HUES48 (cell line): ENCODE data around the gene TBC1D22B.
"Not testable (repeated sequence)": the region's sequence is repeated elsewhere in the genome, so short reads cannot be mapped to it uniquely, and the experiment has no call there.

ENCODE experiments used
- H3K27ac ChIP-seq: one replicate; pipeline ENCODE4 v1.7.0; 2013; ENCODE audit warnings: low read depth, low read length, inconsistent platforms
- H3K27me3 ChIP-seq: 2 replicates; pipeline ENCODE4 v1.6.1; 2013; ENCODE audit warnings: mild to moderate bottlenecking, low read length; ENCODE audit not compliant: control insufficient read depth, insufficient read depth
- H3K36me3 ChIP-seq: 2 replicates; pipeline ENCODE4 v1.6.1; 2013; ENCODE audit warnings: low read length; ENCODE audit not compliant: control insufficient read depth, insufficient read depth
- H3K4me1 ChIP-seq: 2 replicates; pipeline ENCODE4 v1.6.1; 2013; ENCODE audit warnings: mild to moderate bottlenecking, low read length; ENCODE audit not compliant: control insufficient read depth, insufficient read depth
- H3K4me3 ChIP-seq: 2 replicates; pipeline ENCODE4 v1.5.1; 2013; ENCODE audit warnings: mild to moderate bottlenecking, low read depth, low read length
- H3K9ac ChIP-seq: 2 replicates; pipeline ENCODE4 v1.6.1; 2013; ENCODE audit warnings: mild to moderate bottlenecking, low read depth, low read length, moderate library complexity
- H3K9me3 ChIP-seq: 2 replicates; pipeline ENCODE4 v1.6.1; 2013; ENCODE audit warnings: low read length; ENCODE audit not compliant: control insufficient read depth, insufficient read depth

Gene TBC1D22B

GRCh38 chr6:37304766-37305165 lies 47.2 kb downstream of the TBC1D22B start:
- Histone ChIP-seq H3K27ac (no peak overlapping the region), H3K27me3 (no peaks in the 10 kb centered on the region), H3K4me1 (no peaks in the 10 kb centered on the region), H3K9ac (no peak overlapping the region), H3K9me3 (no peaks in the 10 kb centered on the region), H3K36me3 (peaks cover 43% of the 10 kb centered on the region), H3K4me3 (no peak overlapping the region)

DNA sequence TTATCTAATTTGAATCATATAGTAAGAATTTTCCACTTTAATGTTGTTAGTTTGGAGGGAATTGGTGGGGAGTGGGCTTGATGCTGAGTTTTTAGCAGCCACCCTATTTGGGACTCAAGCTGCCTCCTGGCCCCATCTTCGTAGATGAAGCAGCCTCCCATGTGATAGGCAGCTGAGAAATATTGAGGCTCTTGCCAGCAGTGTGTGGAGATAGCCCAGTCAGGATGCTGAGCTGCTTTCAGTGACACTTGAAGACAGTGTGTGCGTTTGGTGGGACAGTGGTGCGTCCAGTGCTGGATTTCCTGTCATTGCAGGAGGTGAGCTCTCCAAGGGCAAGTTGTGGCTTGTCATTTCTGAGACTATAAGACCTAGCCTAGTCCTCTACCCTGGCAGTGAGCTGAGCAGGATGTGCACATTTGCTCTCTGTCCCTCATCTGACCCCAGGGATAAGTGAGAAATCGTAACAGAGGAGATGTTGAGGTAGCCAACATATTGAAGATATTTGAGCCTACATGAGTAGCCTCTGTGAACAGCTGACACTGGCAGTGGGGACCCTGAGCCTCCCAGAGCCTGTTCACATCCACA lies 48.4 kb downstream of the TBC1D22B start:
- Histone ChIP-seq H3K9me3 (no peaks in the 10 kb centered on the region), H3K27ac (no peak overlapping the region), H3K9ac (no peak overlapping the region), H3K36me3 (peaks cover 43% of the 10 kb centered on the region), H3K4me3 (no peak overlapping the region), H3K27me3 (no peaks in the 10 kb centered on the region), H3K4me1 (no peaks in the 10 kb centered on the region)

- Histone ChIP-seq H3K9ac (no peak overlapping the region), H3K9me3 (no peaks in the 10 kb centered on the region), H3K36me3 (peaks cover 36% of the 10 kb centered on the region), H3K27me3 (no peaks in the 10 kb centered on the region), H3K27ac (no peak overlapping the region), H3K4me3 (no peak overlapping the region), H3K4me1 (no peaks in the 10 kb centered on the region)
These were observed 49.2 kb downstream of the TBC1D22B start for GRCh38 chr6:37306624-37307222.

DNA sequence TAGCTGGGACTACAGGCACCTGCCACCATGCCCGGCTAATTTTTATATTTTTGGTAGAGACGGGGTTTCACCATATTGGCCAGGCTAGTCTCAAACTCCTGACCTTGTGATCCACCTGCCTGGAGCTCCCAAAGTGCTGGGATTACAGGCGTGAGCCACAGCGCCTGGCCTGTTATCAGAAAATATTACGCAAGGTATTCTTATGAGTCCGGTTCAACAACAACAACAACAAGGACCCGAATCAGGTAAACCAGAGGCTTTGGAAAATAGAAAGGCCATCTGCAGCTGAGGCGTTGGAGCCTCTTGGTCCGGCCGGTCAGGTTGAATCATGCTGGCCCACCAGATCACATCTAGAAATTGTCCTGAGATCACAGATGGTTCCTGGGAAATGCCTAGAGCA lies 49.9 kb downstream of the TBC1D22B start:
- H3K9ac ChIP-seq, result not testable (repeated sequence)
- H3K36me3 ChIP-seq, result peaks cover 29% of the 10 kb centered on the region

GRCh38 chr6:37308069-37308815 lies 50.7 kb downstream of the TBC1D22B start:
- H3K27ac ChIP-seq, result no peak overlapping the region
- no peaks in the 10 kb centered on the region for H3K27me3 ChIP-seq
- H3K4me1 ChIP-seq, result no peaks in the 10 kb centered on the region
- peaks cover 28% of the 10 kb centered on the region for H3K36me3 ChIP-seq
- H3K4me3 ChIP-seq, result no peak overlapping the region
- no peaks in the 10 kb centered on the region for H3K9me3 ChIP-seq
- H3K9ac ChIP-seq, result no peak overlapping the region

More for the DNA sequence above, 49.9 kb downstream of the TBC1D22B start:
- H3K4me1 ChIP-seq, H3K4me3 ChIP-seq, H3K27ac ChIP-seq, H3K9me3 ChIP-seq, H3K27me3 ChIP-seq: not testable (repeated sequence)

DNA sequence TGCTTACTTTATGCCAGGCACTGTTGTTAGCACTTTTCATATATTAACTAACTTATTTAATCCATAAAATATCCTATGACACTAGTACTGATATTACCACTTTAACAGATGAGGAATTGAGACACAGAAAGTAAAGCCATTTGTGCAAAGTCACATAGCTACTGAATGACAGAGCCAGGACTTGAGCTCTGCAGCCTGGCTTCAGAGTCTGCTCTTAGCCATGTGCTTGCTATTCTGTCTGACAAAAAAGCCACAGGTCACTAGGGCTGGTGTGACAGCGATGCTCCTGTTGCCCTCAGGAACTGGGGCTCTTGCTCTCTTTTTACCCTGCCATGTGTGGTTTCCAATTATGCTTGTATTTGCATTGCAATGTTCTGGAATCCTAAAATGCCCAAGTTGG lies 51.5 kb downstream of the TBC1D22B start:
- Histone ChIP-seq H3K36me3 (peaks cover 32% of the 10 kb centered on the region), H3K9me3 (no peaks in the 10 kb centered on the region), H3K9ac (no peak overlapping the region)

DNA sequence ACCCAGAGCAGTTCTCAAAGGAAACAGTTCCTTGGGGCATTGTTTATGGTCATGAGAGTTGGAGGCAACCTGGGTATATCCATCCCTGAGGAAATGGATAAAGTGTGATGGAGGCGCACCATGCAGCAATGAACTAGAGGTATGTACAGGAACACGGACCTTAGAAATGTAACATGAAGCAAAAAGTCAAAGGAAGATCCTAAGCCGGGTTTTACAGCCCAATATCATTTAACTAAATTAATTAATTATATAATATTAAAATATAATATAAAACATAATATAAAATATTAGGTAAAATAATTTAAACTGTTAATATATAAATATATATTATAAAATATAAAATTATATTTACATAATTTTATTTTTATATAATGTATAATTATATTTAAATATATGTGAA lies 52.1 kb downstream of the TBC1D22B start:
- Histone ChIP-seq H3K36me3 (peaks cover 30% of the 10 kb centered on the region), H3K4me3 (no peak overlapping the region), H3K27me3 (no peaks in the 10 kb centered on the region), H3K9ac (no peak overlapping the region), H3K9me3 (no peaks in the 10 kb centered on the region), H3K27ac (no peak overlapping the region), H3K4me1 (no peaks in the 10 kb centered on the region)

More for the DNA sequence above, 51.5 kb downstream of the TBC1D22B start:
- Histone ChIP-seq H3K4me1 (no peaks in the 10 kb centered on the region), H3K27me3 (no peaks in the 10 kb centered on the region), H3K27ac (no peak overlapping the region), H3K4me3 (no peak overlapping the region)

DNA sequence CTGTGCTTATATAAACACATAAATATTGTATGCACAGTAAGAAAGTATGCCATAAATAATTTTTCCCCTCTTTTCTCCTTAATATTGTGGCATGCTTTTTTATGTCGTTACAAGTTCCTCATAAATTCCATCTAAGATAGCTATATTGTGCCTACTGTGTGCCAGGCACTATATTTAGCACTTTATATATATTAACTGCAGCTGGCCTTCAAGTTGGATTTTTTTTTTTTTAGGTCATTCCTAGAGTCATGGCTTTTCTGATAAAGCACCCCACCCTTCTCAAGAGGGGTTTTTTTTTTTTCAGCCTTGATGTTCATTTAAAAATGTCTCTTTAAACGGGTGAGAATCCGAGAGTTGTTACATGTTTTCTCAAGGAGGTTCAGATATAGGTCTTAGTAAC lies 53.4 kb downstream of the TBC1D22B start:
- Histone ChIP-seq H3K4me3 (no peak overlapping the region), H3K9me3 (no peaks in the 10 kb centered on the region), H3K36me3 (peaks cover 41% of the 10 kb centered on the region), H3K4me1 (no peaks in the 10 kb centered on the region), H3K27me3 (no peaks in the 10 kb centered on the region), H3K9ac (no peak overlapping the region), H3K27ac (no peak overlapping the region)

DNA sequence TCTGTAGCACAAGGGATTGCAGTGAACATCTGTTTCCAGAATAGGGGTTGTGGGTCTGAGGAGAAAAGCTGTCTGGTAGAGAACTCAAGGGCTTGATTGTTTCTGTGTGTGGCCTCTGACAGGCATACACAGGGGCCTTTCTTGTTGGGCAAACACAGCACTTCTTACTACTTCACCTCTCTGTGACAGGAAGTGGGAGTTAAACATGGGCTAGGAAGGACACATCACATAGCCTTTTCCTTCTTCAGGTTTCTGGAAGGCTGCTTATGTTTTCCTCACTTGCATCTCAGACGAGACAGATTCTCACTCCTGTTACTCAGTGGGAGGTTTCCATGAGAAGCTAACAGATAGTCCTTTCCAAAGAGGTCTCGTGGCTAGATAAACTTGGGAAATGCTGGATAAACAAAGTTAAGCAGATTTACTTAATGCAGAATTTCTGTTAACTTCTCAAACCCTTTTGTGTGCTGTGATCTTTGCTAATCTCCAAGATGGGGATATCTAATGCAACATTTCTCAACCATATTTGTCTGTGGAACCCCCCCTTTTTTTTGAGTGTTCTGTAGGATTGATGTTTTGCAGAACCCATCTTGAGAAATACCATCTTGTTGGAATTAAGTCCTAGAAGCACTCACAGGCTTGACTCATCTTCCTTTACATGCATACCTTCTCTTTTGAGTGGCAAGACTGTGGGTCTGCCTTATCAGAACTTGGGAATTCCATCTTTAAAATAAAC lies 54.3 kb downstream of the TBC1D22B start:
- no peak overlapping the region for H3K9ac ChIP-seq
- no peak overlapping the region for H3K27ac ChIP-seq
- H3K9me3 ChIP-seq, result no peaks in the 10 kb centered on the region

GRCh38 chr6:37313723-37314486 lies 56.3 kb downstream of the TBC1D22B start:
- H3K36me3 ChIP-seq, result peaks cover 63% of the 10 kb centered on the region
- no peaks in the 10 kb centered on the region for H3K4me1 ChIP-seq
- no peak overlapping the region for H3K9ac ChIP-seq
- no peak overlapping the region for H3K27ac ChIP-seq
- H3K9me3 ChIP-seq, result no peaks in the 10 kb centered on the region
- H3K4me3 ChIP-seq, result no peak overlapping the region
- H3K27me3 ChIP-seq, result no peaks in the 10 kb centered on the region

More for the DNA sequence above, 54.3 kb downstream of the TBC1D22B start:
- no peak overlapping the region for H3K4me3 ChIP-seq
- peaks cover 46% of the 10 kb centered on the region for H3K36me3 ChIP-seq
- H3K4me1 ChIP-seq, result no peaks in the 10 kb centered on the region
- H3K27me3 ChIP-seq, result no peaks in the 10 kb centered on the region
